Endometrial microvascular endothelial cells (primary cell): ENCODE results near the gene ADAMTS7. TPM values are rescaled to one million over a fixed set of nuclear protein-coding genes. Genes with fewer than 3 reads are reported as not detected.
"Not testable (repeated sequence)": the region's sequence is repeated elsewhere in the genome, so short reads cannot be mapped to it uniquely, and the experiment has no call there.

ENCODE experiments used
- in situ Hi-C: cut with HindIII; loops from 2 replicates; pipeline ENCODE4 v1.10.0; 2017; ENCODE audit warnings: low sequenced_read_pairs, low pct_unique_long_range_greater_than_20kb; ENCODE audit errors: inconsistent ontology term
- total RNA-seq: library from RNA; depleted of rRNA; stranded (reverse); fragments of >200 nt; gene quantifications from one replicate; pipeline ENCODE4 v1.2.3, GENCODE V29; 2015; ENCODE audit errors: inconsistent ontology term

The ADAMTS7 gene
- total RNA-seq, 1 donor from 2014 or later = 11.0 TPM

GRCh38 chr15:78794446-78794845 lies 16.8 kb downstream of the ADAMTS7 start:
- in situ Hi-C loops = not testable (repeated sequence)

DNA sequence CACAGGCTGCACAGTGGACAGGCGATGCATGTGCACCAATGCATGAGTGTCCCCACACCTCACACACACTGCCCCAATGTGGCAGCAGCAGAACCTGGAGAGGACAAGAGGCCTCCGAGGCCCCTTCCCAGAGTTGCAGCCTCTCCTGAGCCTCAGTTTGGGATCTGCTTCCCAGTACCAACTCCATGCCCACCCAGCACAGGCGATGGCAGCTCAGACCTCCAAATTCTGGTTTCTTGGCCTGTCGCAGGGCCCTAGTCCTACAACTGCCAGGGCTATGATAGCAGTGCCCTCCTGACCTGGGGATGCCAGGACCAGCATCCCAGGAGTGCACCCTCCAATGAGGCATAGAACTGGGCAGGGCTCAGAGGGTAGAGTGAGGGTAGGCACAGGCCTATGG lies 19.9 kb downstream of the ADAMTS7 start:
- in situ Hi-C loops = no loop called here

DNA sequence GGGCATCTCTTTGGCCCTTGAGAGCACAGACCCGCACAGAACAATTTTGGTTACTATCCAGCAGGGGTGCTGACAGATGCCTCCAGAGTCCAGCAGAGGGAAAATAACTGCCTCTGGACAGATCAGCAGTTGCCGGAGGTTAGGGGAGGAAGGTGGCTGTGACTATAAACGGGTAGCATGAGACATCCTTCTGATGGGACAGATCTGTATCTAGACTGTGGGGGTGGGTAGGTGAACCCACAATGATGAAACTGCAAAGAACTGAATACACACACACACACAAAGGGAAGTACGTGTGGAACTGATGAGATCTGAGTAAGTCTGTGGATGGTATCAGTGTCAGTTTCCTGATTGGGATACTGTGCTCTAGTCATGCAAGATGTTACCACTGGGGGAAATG lies 21.2 kb downstream of the ADAMTS7 start:
- in situ Hi-C loops = no loop called here

DNA sequence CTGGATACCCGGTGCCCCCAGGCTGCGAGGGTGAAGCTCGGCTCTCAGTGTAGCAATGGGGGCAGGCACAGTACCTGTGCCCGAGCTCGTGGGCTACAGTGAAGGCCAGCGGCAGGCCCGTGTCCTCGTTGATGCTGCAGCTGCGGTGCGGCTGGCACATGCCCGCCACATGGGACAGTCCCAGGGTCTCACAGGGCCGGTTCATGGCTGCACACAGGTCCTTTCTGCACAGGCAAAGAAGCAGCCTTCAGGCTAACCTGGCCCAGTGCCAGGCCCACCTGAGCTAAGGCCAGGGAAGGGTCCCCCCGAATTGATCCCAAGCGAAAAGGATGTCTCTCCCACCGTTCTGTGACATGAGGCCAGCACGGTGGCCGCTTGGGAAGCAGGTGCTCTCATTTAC lies 21.6 kb downstream of the ADAMTS7 start:
- in situ Hi-C loops = no loop called here

DNA sequence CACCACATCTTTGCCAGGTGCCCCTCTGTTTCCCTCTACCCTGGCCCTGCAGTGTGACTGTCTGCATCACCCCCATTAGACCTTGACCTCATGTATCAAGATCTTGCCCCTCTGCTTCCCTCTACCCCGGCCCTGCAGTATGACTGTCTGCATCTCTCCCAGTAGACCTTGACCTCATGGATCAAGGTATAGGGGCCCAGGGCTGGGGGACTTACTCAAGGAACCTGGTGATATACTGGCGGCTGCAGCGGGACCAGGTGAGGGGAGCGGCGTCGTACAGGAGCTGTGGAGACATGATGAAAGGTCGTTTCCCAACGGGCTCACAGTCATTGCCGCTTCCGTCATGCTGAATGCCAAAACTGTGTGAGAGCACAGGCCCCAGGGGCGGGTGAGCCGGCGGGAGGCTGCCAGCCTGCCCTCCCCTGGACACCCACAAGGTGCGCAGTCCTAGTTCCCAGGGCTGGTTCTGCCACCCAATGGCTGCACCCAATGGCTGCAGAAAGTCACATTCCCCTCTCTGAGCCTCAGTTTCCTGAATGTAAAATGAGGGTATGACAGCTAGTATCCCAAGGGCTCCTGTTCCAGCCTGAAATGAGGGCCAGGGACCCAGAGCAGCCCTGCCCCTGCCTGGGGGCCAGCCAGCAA lies 23.1 kb downstream of the ADAMTS7 start:
- in situ Hi-C loops = no loop called here

GRCh38 chr15:78782402-78782801 lies 28.9 kb downstream of the ADAMTS7 start:
- in situ Hi-C loops = not testable (repeated sequence)

- in situ Hi-C loops = not testable (repeated sequence)
Observed at GRCh38 chr15:78781381-78781780, 29.9 kb downstream of the ADAMTS7 start.

- in situ Hi-C loops = not testable (repeated sequence)
Observed at GRCh38 chr15:78779975-78780374, 31.3 kb downstream of the ADAMTS7 start.

GRCh38 chr15:78779176-78779785 lies 32.0 kb downstream of the ADAMTS7 start:
- in situ Hi-C loops = not testable (repeated sequence)

DNA sequence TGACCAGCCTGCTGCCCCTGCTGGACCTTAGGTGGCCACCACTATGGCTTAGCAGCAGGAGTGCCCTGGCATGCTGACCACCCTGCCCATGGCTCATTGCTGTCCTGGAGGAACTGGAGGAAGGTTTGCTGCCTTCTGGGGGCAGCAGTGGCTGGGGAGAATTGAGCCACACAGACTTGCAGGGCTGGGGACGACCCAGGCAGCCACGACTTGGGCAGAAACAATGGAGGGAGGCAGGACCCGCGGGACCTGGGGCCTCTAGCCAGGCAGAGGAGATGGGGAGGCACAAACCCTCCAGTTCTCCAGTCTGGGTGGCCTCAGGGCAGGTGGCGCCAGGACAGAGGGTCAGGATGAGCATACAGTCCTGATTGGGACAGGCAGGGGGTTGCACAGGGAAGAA lies 32.8 kb downstream of the ADAMTS7 start:
- in situ Hi-C loops = no loop called here

GRCh38 chr15:78777953-78778345 lies 33.3 kb downstream of the ADAMTS7 start:
- in situ Hi-C loops = not testable (repeated sequence)

DNA sequence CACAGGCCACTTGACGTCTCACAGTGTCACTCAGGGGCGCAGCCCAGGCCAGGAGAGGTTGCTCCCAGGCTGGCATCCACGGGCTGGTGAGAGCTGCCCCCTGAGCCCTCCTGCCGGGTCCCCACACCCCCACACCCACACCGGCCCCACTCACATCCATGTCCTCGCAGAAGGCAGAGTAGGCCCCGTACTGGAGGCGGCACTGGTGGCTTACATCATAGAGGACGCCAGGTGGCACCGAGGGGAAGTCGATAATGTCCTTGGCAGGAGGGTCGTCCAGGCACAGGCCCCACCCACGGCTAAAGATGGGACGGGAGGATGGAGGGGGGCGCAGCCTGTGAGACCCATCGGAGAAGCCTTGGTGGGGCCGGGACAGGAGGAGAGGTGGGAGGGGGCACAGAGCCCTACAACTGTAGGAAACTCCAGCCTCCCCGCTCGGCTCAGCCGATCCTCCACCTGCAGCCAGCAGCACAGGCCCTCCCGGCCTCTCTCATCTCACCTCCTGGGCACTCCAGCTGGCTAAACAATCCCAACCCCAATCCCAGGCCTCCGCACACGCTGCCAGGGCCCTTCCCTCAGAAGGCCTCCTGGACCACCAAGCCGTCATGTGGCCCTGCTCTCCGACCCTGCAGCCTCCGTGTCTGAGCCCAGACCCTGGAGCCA lies 33.8 kb downstream of the ADAMTS7 start:
- in situ Hi-C loops = not testable (repeated sequence)

DNA sequence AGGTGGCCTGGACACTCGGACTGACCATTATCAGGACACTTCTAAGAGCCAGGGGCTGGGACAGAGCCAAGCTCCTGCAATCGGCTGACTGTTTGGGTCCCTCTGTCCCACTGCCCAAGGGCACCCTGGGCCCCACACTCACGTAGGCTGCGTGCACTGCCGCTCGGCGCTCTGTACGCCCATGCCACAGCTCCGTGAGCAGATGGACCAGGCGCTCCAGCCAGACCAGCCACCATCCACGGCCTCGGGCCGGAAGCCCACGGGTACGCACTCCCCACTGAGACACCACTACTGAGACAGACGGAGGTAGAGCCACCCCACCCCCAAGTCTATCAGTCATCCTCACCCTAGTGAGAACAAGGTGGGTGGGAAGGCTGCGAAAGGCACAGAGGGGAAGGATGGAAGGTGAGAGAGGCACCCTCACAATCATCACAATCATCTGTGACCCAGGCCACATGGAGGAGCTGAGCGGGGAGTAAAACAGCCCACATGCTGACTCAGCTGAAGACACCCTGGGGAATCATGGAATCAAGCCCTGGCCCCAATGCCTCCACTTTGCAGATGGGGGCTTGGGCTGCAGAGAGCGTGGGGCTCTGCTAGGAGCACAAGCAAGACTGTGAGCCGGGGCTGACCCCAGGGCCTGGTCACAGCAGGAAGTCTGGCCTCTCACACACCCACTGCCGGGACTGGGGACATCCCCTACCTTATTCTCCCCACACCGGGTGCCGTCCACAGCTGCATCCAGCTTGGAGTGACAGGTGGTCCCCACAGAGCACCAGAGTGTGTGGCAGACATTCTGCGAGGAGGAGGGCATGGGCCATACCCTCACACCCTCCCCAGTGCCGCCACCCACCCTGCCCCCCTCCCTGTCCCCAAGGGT lies 35.0 kb downstream of the ADAMTS7 start:
- in situ Hi-C loops = not testable (repeated sequence)

- in situ Hi-C loops = no loop called here
Observed at GRCh38 chr15:78775472-78775871, 35.8 kb downstream of the ADAMTS7 start.

DNA sequence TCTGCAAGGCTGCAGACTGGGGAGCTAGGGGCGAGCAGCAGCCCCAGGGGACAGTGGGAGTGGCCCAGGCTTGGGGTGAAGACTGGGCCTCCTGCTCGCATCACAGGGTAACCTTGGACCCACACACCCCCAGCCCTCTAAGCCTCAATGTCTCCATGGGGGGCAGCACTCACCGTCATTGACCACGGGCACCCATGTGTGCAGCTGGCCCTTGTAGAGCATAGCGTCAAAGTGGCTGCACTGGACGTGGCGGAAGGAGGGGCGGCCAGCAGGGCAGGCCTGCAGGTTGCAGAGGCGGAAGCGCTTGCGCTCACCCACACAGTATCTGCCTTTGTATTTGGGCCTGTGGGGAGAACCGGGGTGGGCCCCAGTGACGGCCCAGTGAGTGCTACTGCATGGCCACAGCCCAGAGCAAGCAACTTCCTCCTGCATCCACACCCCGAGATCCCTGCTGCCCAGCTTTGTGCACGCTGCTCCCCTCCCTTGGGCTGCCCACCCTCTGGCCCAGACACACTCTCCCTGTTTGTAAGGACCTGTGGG lies 36.7 kb downstream of the ADAMTS7 start:
- in situ Hi-C loops = not testable (repeated sequence)

- in situ Hi-C loops = not testable (repeated sequence)
Observed at GRCh38 chr15:78773765-78774450, 37.4 kb downstream of the ADAMTS7 start.

DNA sequence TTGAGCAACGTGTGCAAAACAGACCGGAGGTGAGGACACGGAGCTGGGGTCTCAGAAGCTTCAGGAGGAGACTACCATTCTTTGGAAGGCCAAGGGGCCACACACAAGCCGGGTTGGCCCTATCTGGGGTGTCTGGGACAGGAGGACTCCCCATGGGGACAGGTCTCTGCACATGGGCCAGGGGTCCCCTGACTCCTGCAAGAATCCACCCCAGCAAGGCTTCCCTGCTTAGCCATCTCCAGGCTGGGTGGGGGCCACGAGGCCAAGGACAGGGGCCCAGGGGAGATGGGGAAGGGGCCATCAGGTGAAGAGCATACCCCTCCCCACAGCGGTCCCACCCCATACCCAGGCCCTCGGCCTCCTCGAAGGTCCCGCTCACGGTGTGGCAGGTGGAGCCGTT lies 38.5 kb downstream of the ADAMTS7 start:
- in situ Hi-C loops = no loop called here

- in situ Hi-C loops = not testable (repeated sequence)
Observed at GRCh38 chr15:78771436-78772000, 39.7 kb downstream of the ADAMTS7 start.
